ENCODE measurements around the gene SMYD5.

SMYD5 gene

DNA sequence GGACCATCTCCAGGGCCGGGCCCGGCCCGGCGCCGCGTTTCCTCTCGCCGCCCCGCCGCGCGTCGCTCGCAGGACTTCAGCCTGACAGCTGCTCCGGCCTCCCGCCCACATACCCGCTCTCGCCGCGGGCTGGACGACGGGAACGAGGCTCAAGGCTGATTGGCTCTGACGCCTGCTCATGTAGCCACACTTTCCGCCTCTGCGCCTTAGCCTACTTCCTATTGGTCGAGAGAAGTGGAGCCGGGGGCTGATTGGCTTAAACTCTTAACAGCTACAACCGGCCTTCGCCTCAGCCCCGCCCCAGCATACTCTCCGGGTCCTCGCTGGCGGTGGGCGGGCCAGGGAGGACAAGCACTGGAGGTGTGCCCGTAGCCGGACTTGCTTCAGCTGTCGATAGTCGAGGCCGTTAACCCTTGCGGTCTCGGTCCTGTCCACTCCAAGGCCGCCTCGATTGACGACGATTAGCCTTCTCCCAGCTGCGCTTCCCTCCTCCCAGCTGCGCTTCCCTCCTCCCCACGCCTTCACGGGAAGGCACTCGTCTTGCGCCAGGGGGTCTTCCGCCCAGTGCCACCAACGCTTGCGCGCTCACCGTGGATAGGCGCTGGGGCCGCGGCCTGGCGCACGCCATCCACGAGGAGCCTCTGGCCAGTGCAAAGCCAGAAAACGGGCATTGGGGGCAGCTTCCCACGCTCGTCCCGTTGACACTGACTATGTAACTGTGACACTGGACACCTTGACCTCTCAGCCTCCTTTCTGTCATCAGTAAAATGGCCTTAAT is 19.3 kb downstream of the SMYD5 start, which contains the start of gene PRADC1 (continued):
- TF ChIP-seq ZNF391 (tag by site-specific recombination; IDR thresholded peaks at IDR 0.05; ENCODE audit: borderline replicate concordance, low read depth) (peak; percentile 82; the same call in 1 of the 2 replicates), ZNF121 (tag by site-specific recombination; IDR thresholded peaks at IDR 0.05) (no peak), ZNF366 (tag by site-specific recombination; conservative IDR thresholded peaks at IDR 0.05) (peak; percentile 28; the same call in 1 of the 2 replicates), ZNF670 (tag by site-specific recombination; IDR thresholded peaks at IDR 0.05; ENCODE audit: low read depth) (no peak), ZNF658 (tag by site-specific recombination; IDR thresholded peaks at IDR 0.05) (no peak), ZNF626 (tag by site-specific recombination; IDR thresholded peaks at IDR 0.05) (no peak), GLI4 (tag by site-specific recombination; IDR thresholded peaks at IDR 0.05) (no peak), IKZF3 (tag by site-specific recombination; IDR thresholded peaks at IDR 0.05) (peak; percentile 50; the same call in 1 of the 2 replicates), ZNF433 (tag by site-specific recombination; IDR thresholded peaks at IDR 0.05; ENCODE audit: low read depth) (no peak), ZNF26 (tag by site-specific recombination; IDR thresholded peaks at IDR 0.05) (no peak), ZNF341 (tag by site-specific recombination; IDR thresholded peaks at IDR 0.05; ENCODE audit: low read depth) (peak; percentile 80), ZNF133 (tag by site-specific recombination; IDR thresholded peaks at IDR 0.05) (no peak), ZNF580 (tag by site-specific recombination; IDR thresholded peaks at IDR 0.05) (no peak; the same call in 1 of the 2 replicates), ZFP37 (tag by site-specific recombination; IDR thresholded peaks at IDR 0.05) (no peak), SETDB1 (IDR thresholded peaks at IDR 0.05; ENCODE audit: insufficient read length, low read length) (no peak), ZNF677 (tag by site-specific recombination; IDR thresholded peaks at IDR 0.05) (no peak), ZNF654 (tag by site-specific recombination; IDR thresholded peaks at IDR 0.05; ENCODE audit: low read depth) (no peak), GLIS2 (tag by site-specific recombination; IDR thresholded peaks at IDR 0.05) (peak; percentile 99), ZNF596 (tag by site-specific recombination; IDR thresholded peaks at IDR 0.05) (no peak), YY1 (tag by site-specific recombination; IDR thresholded peaks at IDR 0.05) (no peak), ZFP69B (tag by site-specific recombination; IDR thresholded peaks at IDR 0.05) (peak; percentile 36; the same call in 1 of the 2 replicates), HOXC10 (CRISPR knock-in tag; IDR thresholded peaks at IDR 0.05) (no peak), ZNF776 (tag by site-specific recombination; IDR thresholded peaks at IDR 0.05; ENCODE audit: borderline replicate concordance) (no peak), OVOL3 (tag by site-specific recombination; IDR thresholded peaks at IDR 0.05) (no peak), ZNF843 (tag by site-specific recombination; IDR thresholded peaks at IDR 0.05) (0 out of 2 replicates have a peak, but pooled peaks have one; percentile 31), ZNF514 (tag by site-specific recombination; IDR thresholded peaks at IDR 0.05) (no peak), MZF1 (tag by site-specific recombination; IDR thresholded peaks at IDR 0.05; ENCODE audit: borderline replicate concordance) (no peak), ZNF416 (tag by site-specific recombination; IDR thresholded peaks at IDR 0.05) (no peak), ZNF221 (tag by site-specific recombination; IDR thresholded peaks at IDR 0.05; ENCODE audit: borderline replicate concordance) (no peak), ZNF530 (tag by site-specific recombination; IDR thresholded peaks at IDR 0.05; ENCODE audit: low read depth) (no peak)
- TF ChIP-seq, protein P1, sequence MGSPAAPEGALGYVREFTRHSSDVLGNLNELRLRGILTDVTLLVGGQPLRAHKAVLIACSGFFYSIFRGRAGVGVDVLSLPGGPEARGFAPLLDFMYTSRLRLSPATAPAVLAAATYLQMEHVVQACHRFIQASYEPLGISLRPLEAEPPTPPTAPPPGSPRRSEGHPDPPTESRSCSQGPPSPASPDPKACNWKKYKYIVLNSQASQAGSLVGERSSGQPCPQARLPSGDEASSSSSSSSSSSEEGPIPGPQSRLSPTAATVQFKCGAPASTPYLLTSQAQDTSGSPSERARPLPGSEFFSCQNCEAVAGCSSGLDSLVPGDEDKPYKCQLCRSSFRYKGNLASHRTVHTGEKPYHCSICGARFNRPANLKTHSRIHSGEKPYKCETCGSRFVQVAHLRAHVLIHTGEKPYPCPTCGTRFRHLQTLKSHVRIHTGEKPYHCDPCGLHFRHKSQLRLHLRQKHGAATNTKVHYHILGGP (tag by site-specific recombination; IDR thresholded peaks at IDR 0.05): no peak
- TF ChIP-seq, protein P2, sequence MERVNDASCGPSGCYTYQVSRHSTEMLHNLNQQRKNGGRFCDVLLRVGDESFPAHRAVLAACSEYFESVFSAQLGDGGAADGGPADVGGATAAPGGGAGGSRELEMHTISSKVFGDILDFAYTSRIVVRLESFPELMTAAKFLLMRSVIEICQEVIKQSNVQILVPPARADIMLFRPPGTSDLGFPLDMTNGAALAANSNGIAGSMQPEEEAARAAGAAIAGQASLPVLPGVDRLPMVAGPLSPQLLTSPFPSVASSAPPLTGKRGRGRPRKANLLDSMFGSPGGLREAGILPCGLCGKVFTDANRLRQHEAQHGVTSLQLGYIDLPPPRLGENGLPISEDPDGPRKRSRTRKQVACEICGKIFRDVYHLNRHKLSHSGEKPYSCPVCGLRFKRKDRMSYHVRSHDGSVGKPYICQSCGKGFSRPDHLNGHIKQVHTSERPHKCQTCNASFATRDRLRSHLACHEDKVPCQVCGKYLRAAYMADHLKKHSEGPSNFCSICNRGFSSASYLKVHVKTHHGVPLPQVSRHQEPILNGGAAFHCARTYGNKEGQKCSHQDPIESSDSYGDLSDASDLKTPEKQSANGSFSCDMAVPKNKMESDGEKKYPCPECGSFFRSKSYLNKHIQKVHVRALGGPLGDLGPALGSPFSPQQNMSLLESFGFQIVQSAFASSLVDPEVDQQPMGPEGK (tag by site-specific recombination; IDR thresholded peaks at IDR 0.05): peak; percentile 80; the same call in 1 of the 2 replicates
- TF ChIP-seq, protein P3, sequence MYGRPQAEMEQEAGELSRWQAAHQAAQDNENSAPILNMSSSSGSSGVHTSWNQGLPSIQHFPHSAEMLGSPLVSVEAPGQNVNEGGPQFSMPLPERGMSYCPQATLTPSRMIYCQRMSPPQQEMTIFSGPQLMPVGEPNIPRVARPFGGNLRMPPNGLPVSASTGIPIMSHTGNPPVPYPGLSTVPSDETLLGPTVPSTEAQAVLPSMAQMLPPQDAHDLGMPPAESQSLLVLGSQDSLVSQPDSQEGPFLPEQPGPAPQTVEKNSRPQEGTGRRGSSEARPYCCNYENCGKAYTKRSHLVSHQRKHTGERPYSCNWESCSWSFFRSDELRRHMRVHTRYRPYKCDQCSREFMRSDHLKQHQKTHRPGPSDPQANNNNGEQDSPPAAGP (tag by site-specific recombination; IDR thresholded peaks at IDR 0.05): 0 out of 2 replicates have a peak, but pooled peaks have one; percentile 34
- TF ChIP-seq, protein P4, sequence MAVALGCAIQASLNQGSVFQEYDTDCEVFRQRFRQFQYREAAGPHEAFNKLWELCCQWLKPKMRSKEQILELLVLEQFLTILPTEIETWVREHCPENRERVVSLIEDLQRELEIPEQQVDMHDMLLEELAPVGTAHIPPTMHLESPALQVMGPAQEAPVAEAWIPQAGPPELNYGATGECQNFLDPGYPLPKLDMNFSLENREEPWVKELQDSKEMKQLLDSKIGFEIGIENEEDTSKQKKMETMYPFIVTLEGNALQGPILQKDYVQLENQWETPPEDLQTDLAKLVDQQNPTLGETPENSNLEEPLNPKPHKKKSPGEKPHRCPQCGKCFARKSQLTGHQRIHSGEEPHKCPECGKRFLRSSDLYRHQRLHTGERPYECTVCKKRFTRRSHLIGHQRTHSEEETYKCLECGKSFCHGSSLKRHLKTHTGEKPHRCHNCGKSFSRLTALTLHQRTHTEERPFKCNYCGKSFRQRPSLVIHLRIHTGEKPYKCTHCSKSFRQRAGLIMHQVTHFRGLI (tag by site-specific recombination; IDR thresholded peaks at IDR 0.05): no peak
